AG10803 (cell line): ENCODE results near the gene STAMBP.
A peak's percentile ranks its signal among the peaks of the same experiment; 100 is the strongest.

ENCODE experiments used
- DNase-seq: peaks from one replicate; pipeline ENCODE4 v3.0.0; 2010; ENCODE audit warnings: low read depth
- H3K4me3 ChIP-seq: 2 replicates; pipeline ENCODE4 v1.5.1; 2011; ENCODE audit warnings: mild to moderate bottlenecking, low read length, control low read depth
- CTCF ChIP-seq: conservative IDR thresholded peaks from 2 replicates; pipeline ENCODE4 v1.5.1; 2011; ENCODE audit warnings: mild to moderate bottlenecking, low read length, control low read depth, inconsistent platforms

STAMBP gene

GRCh38 chr2:73850009-73850408 lies 21.2 kb downstream of the STAMBP start:
- no peak for TF ChIP-seq CTCF
- no peak overlapping the region for H3K4me3 ChIP-seq
- no peak for DNase-seq

- no peak overlapping the region for H3K4me3 ChIP-seq
- DNase-seq = no peak
- TF ChIP-seq CTCF = peak; percentile 7; the same call in 1 of the 2 replicates
These were observed 22.5 kb downstream of the STAMBP start for GRCh38 chr2:73851274-73851673.

- no peak for TF ChIP-seq CTCF
- DNase-seq = peak; percentile 56
- no peak overlapping the region for H3K4me3 ChIP-seq
These were observed 23.3 kb downstream of the STAMBP start for GRCh38 chr2:73852020-73852419.

- DNase-seq = no peak
- no peak overlapping the region for H3K4me3 ChIP-seq
- TF ChIP-seq CTCF = no peak
These were observed 26.8 kb downstream of the STAMBP start for GRCh38 chr2:73855526-73855925.

- peak; percentile 90 for DNase-seq
- TF ChIP-seq CTCF = no peak
- H3K4me3 ChIP-seq = no peak overlapping the region
These were observed 27.5 kb downstream of the STAMBP start for GRCh38 chr2:73856214-73856613.

GRCh38 chr2:73859721-73860586 lies 31.2 kb downstream of the STAMBP start:
- TF ChIP-seq CTCF = 0 out of 2 replicates have a peak, but pooled peaks have one; percentile 2
- no peak overlapping the region for H3K4me3 ChIP-seq
- peak; percentile 63 for DNase-seq

- no peak for TF ChIP-seq CTCF
- DNase-seq = no peak
- no peak overlapping the region for H3K4me3 ChIP-seq
These were observed 34.2 kb downstream of the STAMBP start for GRCh38 chr2:73862987-73863386.
